ENCODE data around the gene COLEC11. TPM values are rescaled to one million over a fixed set of nuclear protein-coding genes. Genes with fewer than 3 reads are reported as not detected.

COLEC11 gene
- total and polyA plus RNA-seq, 2 of the 13 experiments (the other 11 are each of a cell fraction or from before 2014, with no cell fraction given): 1.5 to 3.0 TPM

DNA sequence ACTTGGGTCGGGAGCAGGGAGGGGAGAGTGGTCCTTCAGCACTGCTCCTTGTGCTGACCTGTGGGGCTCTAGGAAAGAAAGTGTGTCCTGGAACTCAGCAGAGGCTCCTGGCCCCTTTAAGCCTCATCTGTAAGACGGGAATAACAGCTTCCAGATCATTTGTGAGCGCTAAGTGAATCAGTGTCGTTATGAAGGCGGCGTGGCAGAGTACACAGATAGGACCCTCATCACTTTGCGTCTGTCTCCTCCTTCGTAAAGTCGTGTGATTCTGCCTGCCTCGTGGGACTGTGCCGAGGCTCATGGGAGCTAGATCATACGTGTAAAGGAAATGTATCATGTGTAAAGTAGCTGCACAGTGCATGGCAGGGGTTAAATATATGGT, 18.6 kb downstream of the COLEC11 start:
- FAIRE-seq (no peak), DNase-seq (ENCODE audit: low spot score) (no peak), ATAC-seq (no peak)
- H3K9me3 ChIP-seq (ENCODE audit: low read length): peaks cover 6% of the 10 kb centered on the region; the same call in 1 of the 2 replicates
- no peak for TF ChIP-seq EZH2 (conservative IDR thresholded peaks at IDR 0.05; ENCODE audit: low read depth, low read length)
- no peak for TF ChIP-seq JARID2 (CRISPR knock-in tag; IDR thresholded peaks at IDR 0.05; ENCODE audit: insufficient replicate concordance)
- TF ChIP-seq ZNF891 (CRISPR knock-in tag; IDR thresholded peaks at IDR 0.05): no peak
- no peak for TF ChIP-seq ZNF614 (CRISPR knock-in tag; IDR thresholded peaks at IDR 0.05; ENCODE audit: borderline replicate concordance)
- no peak for TF ChIP-seq ZNF274 (CRISPR knock-in tag; IDR thresholded peaks at IDR 0.05)
- no peak for TF ChIP-seq MAFK (conservative IDR thresholded peaks at IDR 0.05 in 1 of 2, IDR thresholded peaks at IDR 0.05 in 1 of 2; ENCODE audit: low read length in 2 of 2)
- TF ChIP-seq RBFOX2 (IDR thresholded peaks at IDR 0.05; ENCODE audit: low read depth, low read length): no peak
- TF ChIP-seq, protein P1, sequence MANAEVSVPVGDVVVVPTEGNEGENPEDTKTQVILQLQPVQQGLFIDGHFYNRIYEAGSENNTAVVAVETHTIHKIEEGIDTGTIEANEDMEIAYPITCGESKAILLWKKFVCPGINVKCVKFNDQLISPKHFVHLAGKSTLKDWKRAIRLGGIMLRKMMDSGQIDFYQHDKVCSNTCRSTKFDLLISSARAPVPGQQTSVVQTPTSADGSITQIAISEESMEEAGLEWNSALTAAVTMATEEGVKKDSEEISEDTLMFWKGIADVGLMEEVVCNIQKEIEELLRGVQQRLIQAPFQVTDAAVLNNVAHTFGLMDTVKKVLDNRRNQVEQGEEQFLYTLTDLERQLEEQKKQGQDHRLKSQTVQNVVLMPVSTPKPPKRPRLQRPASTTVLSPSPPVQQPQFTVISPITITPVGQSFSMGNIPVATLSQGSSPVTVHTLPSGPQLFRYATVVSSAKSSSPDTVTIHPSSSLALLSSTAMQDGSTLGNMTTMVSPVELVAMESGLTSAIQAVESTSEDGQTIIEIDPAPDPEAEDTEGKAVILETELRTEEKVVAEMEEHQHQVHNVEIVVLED (CRISPR knock-in tag; IDR thresholded peaks at IDR 0.05; ENCODE audit: borderline replicate concordance): no peak
- no peak for TF ChIP-seq ZNF264 (CRISPR knock-in tag; IDR thresholded peaks at IDR 0.05)
- no peak for TF ChIP-seq CCDC6 (CRISPR knock-in tag; IDR thresholded peaks at IDR 0.05)
- TF ChIP-seq ZNF256 (CRISPR knock-in tag; conservative IDR thresholded peaks at IDR 0.05): no peak
- TF ChIP-seq, protein P2, sequence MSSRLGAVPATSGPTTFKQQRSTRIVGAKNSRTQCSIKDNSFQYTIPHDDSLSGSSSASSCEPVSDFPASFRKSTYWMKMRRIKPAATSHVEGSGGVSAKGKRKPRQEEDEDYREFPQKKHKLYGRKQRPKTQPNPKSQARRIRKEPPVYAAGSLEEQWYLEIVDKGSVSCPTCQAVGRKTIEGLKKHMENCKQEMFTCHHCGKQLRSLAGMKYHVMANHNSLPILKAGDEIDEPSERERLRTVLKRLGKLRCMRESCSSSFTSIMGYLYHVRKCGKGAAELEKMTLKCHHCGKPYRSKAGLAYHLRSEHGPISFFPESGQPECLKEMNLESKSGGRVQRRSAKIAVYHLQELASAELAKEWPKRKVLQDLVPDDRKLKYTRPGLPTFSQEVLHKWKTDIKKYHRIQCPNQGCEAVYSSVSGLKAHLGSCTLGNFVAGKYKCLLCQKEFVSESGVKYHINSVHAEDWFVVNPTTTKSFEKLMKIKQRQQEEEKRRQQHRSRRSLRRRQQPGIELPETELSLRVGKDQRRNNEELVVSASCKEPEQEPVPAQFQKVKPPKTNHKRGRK (CRISPR knock-in tag; IDR thresholded peaks at IDR 0.05): no peak
- TF ChIP-seq ZNF329 (CRISPR knock-in tag; IDR thresholded peaks at IDR 0.05; ENCODE audit: low read depth): no peak
- TF ChIP-seq ATAD3A (CRISPR knock-in tag; IDR thresholded peaks at IDR 0.05): no peak
- TF ChIP-seq, protein P3, sequence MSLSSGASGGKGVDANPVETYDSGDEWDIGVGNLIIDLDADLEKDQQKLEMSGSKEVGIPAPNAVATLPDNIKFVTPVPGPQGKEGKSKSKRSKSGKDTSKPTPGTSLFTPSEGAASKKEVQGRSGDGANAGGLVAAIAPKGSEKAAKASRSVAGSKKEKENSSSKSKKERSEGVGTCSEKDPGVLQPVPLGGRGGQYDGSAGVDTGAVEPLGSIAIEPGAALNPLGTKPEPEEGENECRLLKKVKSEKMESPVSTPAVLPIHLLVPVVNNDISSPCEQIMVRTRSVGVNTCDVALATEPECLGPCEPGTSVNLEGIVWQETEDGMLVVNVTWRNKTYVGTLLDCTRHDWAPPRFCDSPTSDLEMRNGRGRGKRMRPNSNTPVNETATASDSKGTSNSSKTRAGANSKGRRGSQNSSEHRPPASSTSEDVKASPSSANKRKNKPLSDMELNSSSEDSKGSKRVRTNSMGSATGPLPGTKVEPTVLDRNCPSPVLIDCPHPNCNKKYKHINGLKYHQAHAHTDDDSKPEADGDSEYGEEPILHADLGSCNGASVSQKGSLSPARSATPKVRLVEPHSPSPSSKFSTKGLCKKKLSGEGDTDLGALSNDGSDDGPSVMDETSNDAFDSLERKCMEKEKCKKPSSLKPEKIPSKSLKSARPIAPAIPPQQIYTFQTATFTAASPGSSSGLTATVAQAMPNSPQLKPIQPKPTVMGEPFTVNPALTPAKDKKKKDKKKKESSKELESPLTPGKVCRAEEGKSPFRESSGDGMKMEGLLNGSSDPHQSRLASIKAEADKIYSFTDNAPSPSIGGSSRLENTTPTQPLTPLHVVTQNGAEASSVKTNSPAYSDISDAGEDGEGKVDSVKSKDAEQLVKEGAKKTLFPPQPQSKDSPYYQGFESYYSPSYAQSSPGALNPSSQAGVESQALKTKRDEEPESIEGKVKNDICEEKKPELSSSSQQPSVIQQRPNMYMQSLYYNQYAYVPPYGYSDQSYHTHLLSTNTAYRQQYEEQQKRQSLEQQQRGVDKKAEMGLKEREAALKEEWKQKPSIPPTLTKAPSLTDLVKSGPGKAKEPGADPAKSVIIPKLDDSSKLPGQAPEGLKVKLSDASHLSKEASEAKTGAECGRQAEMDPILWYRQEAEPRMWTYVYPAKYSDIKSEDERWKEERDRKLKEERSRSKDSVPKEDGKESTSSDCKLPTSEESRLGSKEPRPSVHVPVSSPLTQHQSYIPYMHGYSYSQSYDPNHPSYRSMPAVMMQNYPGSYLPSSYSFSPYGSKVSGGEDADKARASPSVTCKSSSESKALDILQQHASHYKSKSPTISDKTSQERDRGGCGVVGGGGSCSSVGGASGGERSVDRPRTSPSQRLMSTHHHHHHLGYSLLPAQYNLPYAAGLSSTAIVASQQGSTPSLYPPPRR (CRISPR knock-in tag; IDR thresholded peaks at IDR 0.05; ENCODE audit: borderline replicate concordance): no peak
- no peak for TF ChIP-seq ZNF556 (CRISPR knock-in tag; IDR thresholded peaks at IDR 0.05; ENCODE audit: borderline replicate concordance)
- BruUV-seq (replicated peaks): no TSS peak
- in situ Hi-C loops (cut with HindIII; ENCODE audit: extremely low pct_ligation_motif_present, low pct_unique_long_range_greater_than_20kb): no loop called here
- no peak overlapping the region for H3K4me3 ChIP-seq (replicated peaks in 1 of 3; ENCODE audit: insufficient read depth in 1 of 3, low read depth in 2 of 3, low read length in 3 of 3)
- H3K4me1 ChIP-seq (ENCODE audit: insufficient read depth, low read length): peaks cover 6% of the 10 kb centered on the region; the same call in 1 of the 2 replicates
- H3K79me2 ChIP-seq (ENCODE audit: insufficient read depth, low read length): no peaks in the 10 kb centered on the region
- peaks cover 2 to 8% of the 10 kb centered on the region in 2 experiments; a peak in 3 of 5 replicates for H3K27me3 ChIP-seq (ENCODE audit: control insufficient read depth in 1 of 2, insufficient read depth in 2 of 2, low read length in 2 of 2)
- WGBS (ENCODE audit: low lambda C conversion rate): 77% methylated on average over 12 of the region's 12 CpGs
- H3K27ac ChIP-seq (ENCODE audit: extremely low read length, insufficient read depth, low read length): no peak overlapping the region
- H4K20me1 ChIP-seq (ENCODE audit: insufficient read depth, low read length): no peaks in the 10 kb centered on the region
- no peak overlapping the region for H3K4me2 ChIP-seq (ENCODE audit: low read depth, low read length)
- no peak overlapping the region for H2AFZ ChIP-seq (ENCODE audit: low read length)
- no peaks in the 10 kb centered on the region for H3K36me3 ChIP-seq (replicated peaks in 1 of 2; ENCODE audit: control insufficient read depth in 1 of 2, insufficient read depth in 2 of 2, low read length in 2 of 2)
- CTCF ChIA-PET (ENCODE audit: low intra/inter-chr PET ratio, low total read pairs): no interaction called here
- no peak overlapping the region for H3K9ac ChIP-seq (ENCODE audit: insufficient read depth, low read depth, low read length)
- POLR2A ChIA-PET: no interaction called here
- intact Hi-C loops (cut with micrococcal nuclease; ENCODE audit: unreplicated experiment): no loop called here
